ENCODE data around the gene KASH5. TPM values are rescaled to one million over a fixed set of nuclear protein-coding genes. Genes with fewer than 3 reads are reported as not detected.

Gene KASH5
- total and polyA plus RNA-seq, 2 experiments from 2014 or later = 0.44 TPM; not detected in 1

GRCh38 chr19:49348305-49349189 is 39.5 kb upstream of the KASH5 start:
- DNase-seq (ENCODE audit: low spot score) = no peak
- Histone ChIP-seq H3K4me3 (no peak overlapping the region), H3K4me2 (no peak overlapping the region), H3K79me2 (replicated peaks; ENCODE audit: insufficient read depth) (peaks cover 3% of the 10 kb centered on the region), H3K4me1 (ENCODE audit: insufficient read depth) (no peaks in the 10 kb centered on the region), H3F3A (replicated peaks; ENCODE audit: low read depth) (0 out of 2 replicates have a peak, but pooled peaks cover 12% of the 10 kb centered on the region), H3K9me2 (ENCODE audit: insufficient read depth) (no peaks in the 10 kb centered on the region), H2AFZ (no peak overlapping the region), H3K27me3 (ENCODE audit: insufficient read depth) (no peaks in the 10 kb centered on the region), H3K27ac (ENCODE audit: low read depth) (no peak overlapping the region), H3K36me3 (ENCODE audit: insufficient read depth) (peaks cover 60% of the 10 kb centered on the region), H4K20me1 (replicated peaks; ENCODE audit: insufficient read depth) (peaks cover 6% of the 10 kb centered on the region; the same call in 1 of the 2 replicates)
- peak overlapping the region; percentile 53; the same call in 1 of the 2 replicates for H3K27ac Mint-ChIP-seq
- no peak overlapping the region for H3K4me3 Mint-ChIP-seq
- peaks cover 6% of the 10 kb centered on the region; the same call in 2 of the 3 replicates for H3K4me1 Mint-ChIP-seq
- H3K9me3 Mint-ChIP-seq = 0 out of 3 replicates have a peak, but pooled peaks cover 3% of the 10 kb centered on the region
- TF ChIP-seq STAT1 (IDR thresholded peaks at IDR 0.05; ENCODE audit: unreplicated experiment) (no peak), EZH2 (IDR thresholded peaks at IDR 0.05; ENCODE audit: low read depth, unreplicated experiment) (no peak), CREB1 (CRISPR knock-in tag; IDR thresholded peaks at IDR 0.05; ENCODE audit: low read depth) (no peak), ZNF114 (CRISPR knock-in tag; IDR thresholded peaks at IDR 0.05) (no peak), POLR2AphosphoS5 (IDR thresholded peaks at IDR 0.05; ENCODE audit: low read depth) (no peak), EZH2phosphoT487 (IDR thresholded peaks at IDR 0.05; ENCODE audit: unreplicated experiment) (no peak)
- TF ChIP-seq, protein P1, sequence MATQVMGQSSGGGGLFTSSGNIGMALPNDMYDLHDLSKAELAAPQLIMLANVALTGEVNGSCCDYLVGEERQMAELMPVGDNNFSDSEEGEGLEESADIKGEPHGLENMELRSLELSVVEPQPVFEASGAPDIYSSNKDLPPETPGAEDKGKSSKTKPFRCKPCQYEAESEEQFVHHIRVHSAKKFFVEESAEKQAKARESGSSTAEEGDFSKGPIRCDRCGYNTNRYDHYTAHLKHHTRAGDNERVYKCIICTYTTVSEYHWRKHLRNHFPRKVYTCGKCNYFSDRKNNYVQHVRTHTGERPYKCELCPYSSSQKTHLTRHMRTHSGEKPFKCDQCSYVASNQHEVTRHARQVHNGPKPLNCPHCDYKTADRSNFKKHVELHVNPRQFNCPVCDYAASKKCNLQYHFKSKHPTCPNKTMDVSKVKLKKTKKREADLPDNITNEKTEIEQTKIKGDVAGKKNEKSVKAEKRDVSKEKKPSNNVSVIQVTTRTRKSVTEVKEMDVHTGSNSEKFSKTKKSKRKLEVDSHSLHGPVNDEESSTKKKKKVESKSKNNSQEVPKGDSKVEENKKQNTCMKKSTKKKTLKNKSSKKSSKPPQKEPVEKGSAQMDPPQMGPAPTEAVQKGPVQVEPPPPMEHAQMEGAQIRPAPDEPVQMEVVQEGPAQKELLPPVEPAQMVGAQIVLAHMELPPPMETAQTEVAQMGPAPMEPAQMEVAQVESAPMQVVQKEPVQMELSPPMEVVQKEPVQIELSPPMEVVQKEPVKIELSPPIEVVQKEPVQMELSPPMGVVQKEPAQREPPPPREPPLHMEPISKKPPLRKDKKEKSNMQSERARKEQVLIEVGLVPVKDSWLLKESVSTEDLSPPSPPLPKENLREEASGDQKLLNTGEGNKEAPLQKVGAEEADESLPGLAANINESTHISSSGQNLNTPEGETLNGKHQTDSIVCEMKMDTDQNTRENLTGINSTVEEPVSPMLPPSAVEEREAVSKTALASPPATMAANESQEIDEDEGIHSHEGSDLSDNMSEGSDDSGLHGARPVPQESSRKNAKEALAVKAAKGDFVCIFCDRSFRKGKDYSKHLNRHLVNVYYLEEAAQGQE (IDR thresholded peaks at IDR 0.05; ENCODE audit: unreplicated experiment) = no peak
- TF ChIP-seq, protein P2, sequence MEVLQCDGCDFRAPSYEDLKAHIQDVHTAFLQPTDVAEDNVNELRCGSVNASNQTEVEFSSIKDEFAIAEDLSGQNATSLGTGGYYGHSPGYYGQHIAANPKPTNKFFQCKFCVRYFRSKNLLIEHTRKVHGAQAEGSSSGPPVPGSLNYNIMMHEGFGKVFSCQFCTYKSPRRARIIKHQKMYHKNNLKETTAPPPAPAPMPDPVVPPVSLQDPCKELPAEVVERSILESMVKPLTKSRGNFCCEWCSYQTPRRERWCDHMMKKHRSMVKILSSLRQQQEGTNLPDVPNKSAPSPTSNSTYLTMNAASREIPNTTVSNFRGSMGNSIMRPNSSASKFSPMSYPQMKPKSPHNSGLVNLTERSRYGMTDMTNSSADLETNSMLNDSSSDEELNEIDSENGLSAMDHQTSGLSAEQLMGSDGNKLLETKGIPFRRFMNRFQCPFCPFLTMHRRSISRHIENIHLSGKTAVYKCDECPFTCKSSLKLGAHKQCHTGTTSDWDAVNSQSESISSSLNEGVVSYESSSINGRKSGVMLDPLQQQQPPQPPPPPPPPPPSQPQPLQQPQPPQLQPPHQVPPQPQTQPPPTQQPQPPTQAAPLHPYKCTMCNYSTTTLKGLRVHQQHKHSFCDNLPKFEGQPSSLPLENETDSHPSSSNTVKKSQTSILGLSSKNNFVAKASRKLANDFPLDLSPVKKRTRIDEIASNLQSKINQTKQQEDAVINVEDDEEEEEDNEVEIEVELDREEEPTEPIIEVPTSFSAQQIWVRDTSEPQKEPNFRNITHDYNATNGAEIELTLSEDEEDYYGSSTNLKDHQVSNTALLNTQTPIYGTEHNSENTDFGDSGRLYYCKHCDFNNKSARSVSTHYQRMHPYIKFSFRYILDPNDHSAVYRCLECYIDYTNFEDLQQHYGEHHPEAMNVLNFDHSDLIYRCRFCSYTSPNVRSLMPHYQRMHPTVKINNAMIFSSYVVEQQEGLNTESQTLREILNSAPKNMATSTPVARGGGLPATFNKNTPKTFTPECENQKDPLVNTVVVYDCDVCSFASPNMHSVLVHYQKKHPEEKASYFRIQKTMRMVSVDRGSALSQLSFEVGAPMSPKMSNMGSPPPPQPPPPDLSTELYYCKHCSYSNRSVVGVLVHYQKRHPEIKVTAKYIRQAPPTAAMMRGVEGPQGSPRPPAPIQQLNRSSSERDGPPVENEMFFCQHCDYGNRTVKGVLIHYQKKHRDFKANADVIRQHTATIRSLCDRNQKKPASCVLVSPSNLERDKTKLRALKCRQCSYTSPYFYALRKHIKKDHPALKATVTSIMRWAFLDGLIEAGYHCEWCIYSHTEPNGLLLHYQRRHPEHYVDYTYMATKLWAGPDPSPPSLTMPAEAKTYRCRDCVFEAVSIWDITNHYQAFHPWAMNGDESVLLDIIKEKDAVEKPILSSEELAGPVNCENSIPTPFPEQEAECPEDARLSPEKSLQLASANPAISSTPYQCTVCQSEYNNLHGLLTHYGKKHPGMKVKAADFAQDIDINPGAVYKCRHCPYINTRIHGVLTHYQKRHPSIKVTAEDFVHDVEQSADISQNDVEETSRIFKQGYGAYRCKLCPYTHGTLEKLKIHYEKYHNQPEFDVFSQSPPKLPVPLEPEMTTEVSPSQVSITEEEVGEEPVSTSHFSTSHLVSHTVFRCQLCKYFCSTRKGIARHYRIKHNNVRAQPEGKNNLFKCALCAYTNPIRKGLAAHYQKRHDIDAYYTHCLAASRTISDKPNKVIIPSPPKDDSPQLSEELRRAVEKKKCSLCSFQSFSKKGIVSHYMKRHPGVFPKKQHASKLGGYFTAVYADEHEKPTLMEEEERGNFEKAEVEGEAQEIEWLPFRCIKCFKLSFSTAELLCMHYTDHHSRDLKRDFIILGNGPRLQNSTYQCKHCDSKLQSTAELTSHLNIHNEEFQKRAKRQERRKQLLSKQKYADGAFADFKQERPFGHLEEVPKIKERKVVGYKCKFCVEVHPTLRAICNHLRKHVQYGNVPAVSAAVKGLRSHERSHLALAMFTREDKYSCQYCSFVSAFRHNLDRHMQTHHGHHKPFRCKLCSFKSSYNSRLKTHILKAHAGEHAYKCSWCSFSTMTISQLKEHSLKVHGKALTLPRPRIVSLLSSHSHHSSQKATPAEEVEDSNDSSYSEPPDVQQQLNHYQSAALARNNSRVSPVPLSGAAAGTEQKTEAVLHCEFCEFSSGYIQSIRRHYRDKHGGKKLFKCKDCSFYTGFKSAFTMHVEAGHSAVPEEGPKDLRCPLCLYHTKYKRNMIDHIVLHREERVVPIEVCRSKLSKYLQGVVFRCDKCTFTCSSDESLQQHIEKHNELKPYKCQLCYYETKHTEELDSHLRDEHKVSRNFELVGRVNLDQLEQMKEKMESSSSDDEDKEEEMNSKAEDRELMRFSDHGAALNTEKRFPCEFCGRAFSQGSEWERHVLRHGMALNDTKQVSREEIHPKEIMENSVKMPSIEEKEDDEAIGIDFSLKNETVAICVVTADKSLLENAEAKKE (CRISPR knock-in tag; IDR thresholded peaks at IDR 0.05) = no peak
- TF ChIP-seq, protein P3, sequence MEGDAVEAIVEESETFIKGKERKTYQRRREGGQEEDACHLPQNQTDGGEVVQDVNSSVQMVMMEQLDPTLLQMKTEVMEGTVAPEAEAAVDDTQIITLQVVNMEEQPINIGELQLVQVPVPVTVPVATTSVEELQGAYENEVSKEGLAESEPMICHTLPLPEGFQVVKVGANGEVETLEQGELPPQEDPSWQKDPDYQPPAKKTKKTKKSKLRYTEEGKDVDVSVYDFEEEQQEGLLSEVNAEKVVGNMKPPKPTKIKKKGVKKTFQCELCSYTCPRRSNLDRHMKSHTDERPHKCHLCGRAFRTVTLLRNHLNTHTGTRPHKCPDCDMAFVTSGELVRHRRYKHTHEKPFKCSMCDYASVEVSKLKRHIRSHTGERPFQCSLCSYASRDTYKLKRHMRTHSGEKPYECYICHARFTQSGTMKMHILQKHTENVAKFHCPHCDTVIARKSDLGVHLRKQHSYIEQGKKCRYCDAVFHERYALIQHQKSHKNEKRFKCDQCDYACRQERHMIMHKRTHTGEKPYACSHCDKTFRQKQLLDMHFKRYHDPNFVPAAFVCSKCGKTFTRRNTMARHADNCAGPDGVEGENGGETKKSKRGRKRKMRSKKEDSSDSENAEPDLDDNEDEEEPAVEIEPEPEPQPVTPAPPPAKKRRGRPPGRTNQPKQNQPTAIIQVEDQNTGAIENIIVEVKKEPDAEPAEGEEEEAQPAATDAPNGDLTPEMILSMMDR (conservative IDR thresholded peaks at IDR 0.05; ENCODE audit: low read depth in 2 of 2) = no peak
- peaks cover 97% of the 10 kb centered on the region for H3K36me3 Mint-ChIP-seq (ENCODE audit: low read depth)
- ATAC-seq = peak; percentile 16; the same call in 1 of the 3 replicates
- H3K27me3 Mint-ChIP-seq (ENCODE audit: insufficient read depth, low read depth, poor library complexity) = peaks cover 19% of the 10 kb centered on the region

Measured in GM23338 (cell line).